B cell (primary cell): ENCODE data around the gene SPATA24. TPM values are rescaled to one million over a fixed set of nuclear protein-coding genes. Genes with fewer than 3 reads are reported as not detected.

Source experiments
- ATAC-seq: fragments of 200-7000 bp; cut with Tn5 transposase; one replicate; pipeline ENCODE4 v1.10.0; 2021; ENCODE audit warnings: low read depth, mild to moderate bottlenecking, moderate number of reproducible peaks, moderate library complexity
- CTCF ChIA-PET: fragments of 350-600 bp; sonication (Branson Sonifier 250); formaldehyde crosslinking; loops from one replicate; lab custom pipeline; 2021; ENCODE audit warnings: antibody characterized with exemption, inconsistent platforms; lab: Charles Lee
- POLR2A ChIA-PET: fragments of 350-600 bp; sonication (Branson Sonifier 250); formaldehyde crosslinking; loops from one replicate; lab custom pipeline; 2021; ENCODE audit warnings: antibody characterized with exemption; lab: Charles Lee
- DNase-seq: peaks from one replicate; pipeline ENCODE4 v3.0.0; 2013
- H2AFZ ChIP-seq: 2 replicates; pipeline ENCODE4 v1.6.1; 2012; ENCODE audit warnings: mild to moderate bottlenecking, low read depth, low read length; ENCODE audit not compliant: insufficient read depth, poor library complexity, severe bottlenecking
- H3K27ac ChIP-seq, 2 donors: 1 replicate in 1 of 2; 2 replicates in 1 of 2; pipeline ENCODE4 v1.5.1; 2012 to 2013; ENCODE audit warnings: low read length in 2 of 2, mild to moderate bottlenecking in 2 of 2, moderate library complexity in 1 of 2
- H3K27me3 ChIP-seq, 4 experiments: fragments of 200-600 bp in 1 of 4; sonication (generic) in 1 of 4; replicated peaks in 1 of 4; 1 replicate in 2 of 4; 2 replicates in 2 of 4; pipeline versions ENCODE4 v1.6.1 to v1.7.0; 2013 to 2016; ENCODE audit warnings: low read length in 3 of 4, mild to moderate bottlenecking in 2 of 4, mixed read lengths in 1 of 4, moderate library complexity in 1 of 4; ENCODE audit not compliant: insufficient read depth in 4 of 4, control insufficient read depth in 3 of 4; ENCODE audit errors: control extremely low read depth in 1 of 4
- H3K36me3 ChIP-seq, 2 experiments: replicated peaks in 1 of 2; 1 replicate in 1 of 2; 2 replicates in 1 of 2; pipeline versions ENCODE4 v1.6.1 to v1.7.1; 2013; ENCODE audit warnings: low read length in 1 of 2; ENCODE audit not compliant: insufficient read depth in 2 of 2, control insufficient read depth in 1 of 2; ENCODE audit errors: control extremely low read depth in 1 of 2, extremely low read depth in 1 of 2
- H3K4me1 ChIP-seq, 2 donors: fragments of 200-600 bp in 1 of 2; sonication (generic) in 1 of 2; 1 replicate in 1 of 2; 2 replicates in 1 of 2; pipeline versions ENCODE4 v1.5.1 to v1.6.1; 2013 to 2017; ENCODE audit warnings: low read length in 2 of 2; ENCODE audit not compliant: control insufficient read depth in 2 of 2, insufficient read depth in 2 of 2
- H3K4me2 ChIP-seq: replicated peaks from 2 replicates; pipeline ENCODE3; 2012; ENCODE audit warnings: mild to moderate bottlenecking, low read depth, low read length; ENCODE audit not compliant: poor library complexity, severe bottlenecking
- H3K4me3 ChIP-seq, 5 experiments: fragments of 200-600 bp in 1 of 5; sonication (generic) in 1 of 5; 1 replicate in 3 of 5; 2 replicates in 2 of 5; pipeline versions ENCODE4 v1.5.1 to v1.7.0; 2011 to 2016; ENCODE audit warnings: low read length in 4 of 5, mild to moderate bottlenecking in 4 of 5, low read depth in 2 of 5, control low read depth in 1 of 5, moderate library complexity in 1 of 5; ENCODE audit not compliant: insufficient read depth in 1 of 5; ENCODE audit errors: control extremely low read depth in 1 of 5, extremely low read depth in 1 of 5
- H3K79me2 ChIP-seq: fragments of 200-600 bp; sonication (generic); one replicate; pipeline ENCODE4 v1.6.0; 2016; ENCODE audit warnings: low read length; ENCODE audit not compliant: control insufficient read depth, insufficient read depth
- H3K9ac ChIP-seq: fragments of 200-600 bp; sonication (generic); 2 replicates; pipeline ENCODE4 v1.6.1; 2017; ENCODE audit warnings: mild to moderate bottlenecking, low read length, moderate library complexity
- H3K9me3 ChIP-seq, 3 donors: one replicate each; pipeline versions ENCODE4 v1.6.1 to v1.7.1; 2013; ENCODE audit warnings: low read length in 2 of 3; ENCODE audit not compliant: control insufficient read depth in 2 of 3, insufficient read depth in 1 of 3; ENCODE audit errors: control extremely low read depth in 1 of 3
- H4K20me1 ChIP-seq: 2 replicates; pipeline ENCODE4 v1.6.0; 2012; ENCODE audit warnings: mild to moderate bottlenecking, low read length; ENCODE audit not compliant: insufficient read depth, control insufficient read depth, poor library complexity, severe bottlenecking
- H3K27ac Mint-ChIP-seq: one replicate; pipeline ENCODE4 v1.8.0; 2021; ENCODE audit warnings: mixed read lengths
- H3K27me3 Mint-ChIP-seq: one replicate; pipeline ENCODE4 v1.8.0; 2021; ENCODE audit warnings: mixed read lengths
- H3K4me1 Mint-ChIP-seq: one replicate; pipeline ENCODE4 v1.8.0; 2021; ENCODE audit warnings: mixed read lengths
- H3K4me3 Mint-ChIP-seq: one replicate; pipeline ENCODE4 v1.8.0; 2021; ENCODE audit warnings: mixed read lengths
- H3K9me3 Mint-ChIP-seq: one replicate; pipeline ENCODE4 v1.8.0; 2022; ENCODE audit warnings: mixed read lengths; ENCODE audit not compliant: insufficient read depth
- EZH2 ChIP-seq: IDR thresholded peaks from 2 replicates; pipeline ENCODE4 v1.6.1; 2012; ENCODE audit warnings: borderline replicate concordance, low read depth, mild to moderate bottlenecking, moderate library complexity, low read length; ENCODE audit not compliant: insufficient read depth, poor library complexity, severe bottlenecking
- WGBS: methylation state at CpG from one replicate; pipeline ENCODE4 v1.1.5; 2013; ENCODE audit warnings: missing lambda C conversion rate; ENCODE audit not compliant: insufficient coverage; 5-methylcytosine and 5-hydroxymethylcytosine counted together
- intact Hi-C: fragments of 100-400 bp; cut with micrococcal nuclease; formaldehyde crosslinking; loops from one replicate; pipeline ENCODE4 v1.10.0; 2022
- polyA plus RNA-seq: library from polyadenylated mRNA; depleted of rRNA; stranded (reverse); fragments of >200 nt; gene quantifications from 2 replicates; pipeline ENCODE4 v1.2.3, GENCODE V29; 2012
- total RNA-seq, 2 donors: library from RNA; stranded (reverse); fragments of 120-200 nt in 1 of 2; gene quantifications; 1 replicate in 1 of 2; 2 replicates in 1 of 2; pipeline versions ENCODE4 v1.2.3 to v1.2.4, GENCODE V29; 2013 to 2022
- TF ChIP-seq, protein P1 (sequence below): fragments of 200-600 bp; IDR thresholded peaks from one replicate; pipeline ENCODE4 v1.8.0; 2022; ENCODE audit warnings: antibody characterized with exemption, mild to moderate bottlenecking

Gene SPATA24
- total and polyA plus RNA-seq, 2 donors (not counting 1 experiment from before 2014, with no cell fraction given) = 2.0 to 6.4 TPM

DNA sequence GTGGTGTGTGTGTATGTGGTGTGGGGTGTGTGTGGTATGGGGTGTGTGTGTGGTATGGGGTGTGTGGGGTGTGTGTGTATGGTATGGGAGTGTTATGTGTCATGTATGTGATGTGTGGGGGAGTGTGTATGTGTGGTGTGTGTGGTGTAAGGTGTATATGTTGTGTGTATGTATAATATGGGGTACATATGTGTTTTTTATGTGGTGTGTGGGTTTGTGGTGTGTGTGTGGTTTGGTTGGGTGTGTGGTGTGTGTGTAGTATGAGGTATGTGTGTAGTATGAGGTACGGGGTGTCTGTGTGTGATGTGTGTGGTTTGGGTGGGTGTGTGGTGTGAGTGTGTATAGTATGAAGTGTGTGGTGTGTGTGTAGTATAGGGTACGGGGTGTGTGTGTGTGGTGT lies 47.3 kb upstream of the SPATA24 start:
- intact Hi-C loops = no loop called here
- Histone ChIP-seq H3K4me2 (no peak overlapping the region), H3K9me3 (no peaks in the 10 kb centered on the region), H2AFZ (no peak overlapping the region), H3K36me3 (no peaks in the 10 kb centered on the region), H3K9ac (no peak overlapping the region), H3K27ac (no peak overlapping the region), H3K4me3 (no peak overlapping the region), H3K79me2 (no peaks in the 10 kb centered on the region), H3K27me3 (no peaks in the 10 kb centered on the region), H4K20me1 (no peaks in the 10 kb centered on the region), H3K4me1 (peaks cover 10 to 12% of the 10 kb centered on the region in 2 donors)
- no peak overlapping the region for H3K4me3 Mint-ChIP-seq
- no peak overlapping the region for H3K27ac Mint-ChIP-seq
- ChIA-PET POLR2A (no interaction called here), CTCF (no interaction called here)
- H3K27me3 Mint-ChIP-seq = no peaks in the 10 kb centered on the region
- 97% methylated on average over 2 of the region's 2 CpGs for WGBS
- TF ChIP-seq EZH2 = no peak
- TF ChIP-seq, protein P1, sequence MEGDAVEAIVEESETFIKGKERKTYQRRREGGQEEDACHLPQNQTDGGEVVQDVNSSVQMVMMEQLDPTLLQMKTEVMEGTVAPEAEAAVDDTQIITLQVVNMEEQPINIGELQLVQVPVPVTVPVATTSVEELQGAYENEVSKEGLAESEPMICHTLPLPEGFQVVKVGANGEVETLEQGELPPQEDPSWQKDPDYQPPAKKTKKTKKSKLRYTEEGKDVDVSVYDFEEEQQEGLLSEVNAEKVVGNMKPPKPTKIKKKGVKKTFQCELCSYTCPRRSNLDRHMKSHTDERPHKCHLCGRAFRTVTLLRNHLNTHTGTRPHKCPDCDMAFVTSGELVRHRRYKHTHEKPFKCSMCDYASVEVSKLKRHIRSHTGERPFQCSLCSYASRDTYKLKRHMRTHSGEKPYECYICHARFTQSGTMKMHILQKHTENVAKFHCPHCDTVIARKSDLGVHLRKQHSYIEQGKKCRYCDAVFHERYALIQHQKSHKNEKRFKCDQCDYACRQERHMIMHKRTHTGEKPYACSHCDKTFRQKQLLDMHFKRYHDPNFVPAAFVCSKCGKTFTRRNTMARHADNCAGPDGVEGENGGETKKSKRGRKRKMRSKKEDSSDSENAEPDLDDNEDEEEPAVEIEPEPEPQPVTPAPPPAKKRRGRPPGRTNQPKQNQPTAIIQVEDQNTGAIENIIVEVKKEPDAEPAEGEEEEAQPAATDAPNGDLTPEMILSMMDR = no peak
- DNase-seq = no peak
- no peaks in the 10 kb centered on the region for H3K9me3 Mint-ChIP-seq
- no peak for ATAC-seq
- peaks cover 13% of the 10 kb centered on the region for H3K4me1 Mint-ChIP-seq

DNA sequence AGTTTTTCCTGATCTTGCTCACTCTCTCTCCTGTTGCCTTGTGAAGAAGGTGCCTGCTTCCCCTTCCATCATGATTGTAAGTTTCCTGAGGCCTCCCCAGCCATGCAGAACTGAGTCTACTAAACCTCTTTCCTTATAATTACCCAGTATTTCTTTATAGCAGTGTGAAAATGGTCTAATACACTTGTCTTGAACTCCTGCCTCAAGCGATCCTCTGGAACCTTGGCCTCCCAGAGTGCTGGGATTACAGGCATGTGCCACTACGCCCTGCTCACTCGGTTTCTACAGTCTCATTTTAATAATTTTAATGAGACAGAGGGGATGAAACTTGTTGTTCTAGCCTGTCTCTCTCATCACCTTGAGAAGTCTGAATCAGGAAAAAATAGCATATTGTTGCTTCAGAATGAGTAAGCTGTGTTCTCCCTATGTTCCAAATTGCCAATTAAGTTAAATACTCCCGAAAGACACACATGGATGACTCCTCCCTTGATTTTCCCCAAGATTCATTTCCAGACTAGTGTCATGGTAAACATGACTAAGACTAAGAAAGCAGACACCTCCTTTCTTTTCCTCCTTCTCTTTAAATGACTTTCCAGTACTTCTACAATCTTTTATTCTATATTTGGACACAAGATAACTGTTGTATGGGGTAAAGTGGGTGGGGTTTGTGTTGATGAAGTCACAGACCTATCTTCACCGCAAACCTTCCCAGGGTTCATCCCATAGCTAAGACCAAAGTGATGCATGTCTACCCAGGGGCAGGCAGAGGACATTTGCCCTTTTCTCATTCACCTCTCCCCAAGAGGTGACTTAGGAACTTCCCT lies 43.3 kb upstream of the SPATA24 start:
- H3K4me3 ChIP-seq = no peak overlapping the region
- H3K9ac ChIP-seq = no peak overlapping the region
- no peaks in the 10 kb centered on the region for H3K9me3 Mint-ChIP-seq
- H3K36me3 ChIP-seq = no peaks in the 10 kb centered on the region
- no peak overlapping the region for H3K4me2 ChIP-seq
- TF ChIP-seq EZH2 = no peak
- TF ChIP-seq, protein P1 = no peak
- H3K27ac ChIP-seq = no peak overlapping the region
- ATAC-seq = no peak
- CTCF ChIA-PET = interaction anchor here (1.3 kb wide), 1 partner anchor 25 kb away, joined by 9 read pairs; no protein-coding TSS in a partner anchor
- H2AFZ ChIP-seq = no peak overlapping the region
- no peak for DNase-seq
- no peaks in the 10 kb centered on the region for H3K27me3 ChIP-seq
- H3K79me2 ChIP-seq = no peaks in the 10 kb centered on the region
- H3K27ac Mint-ChIP-seq = no peak overlapping the region
- H3K4me1 Mint-ChIP-seq = peaks cover 3% of the 10 kb centered on the region
- H3K9me3 ChIP-seq = no peaks in the 10 kb centered on the region
- POLR2A ChIA-PET = no interaction called here
- no peaks in the 10 kb centered on the region for H3K4me1 ChIP-seq
- no peaks in the 10 kb centered on the region for H3K27me3 Mint-ChIP-seq
- no peaks in the 10 kb centered on the region for H4K20me1 ChIP-seq
- 40% methylated on average over 1 of the region's 5 CpGs for WGBS
- H3K4me3 Mint-ChIP-seq = no peak overlapping the region
- intact Hi-C loops = no loop called here
